Transverse colon (tissue), 4 donors: ENCODE results near the gene CHGA. TPM values are rescaled to one million over a fixed set of nuclear protein-coding genes. Genes with fewer than 3 reads are reported as not detected.
A peak's percentile ranks its signal among the peaks of the same experiment; 100 is the strongest.

Source experiments
- DNase-seq: peaks from one replicate; pipeline ENCODE4 v3.0.0-alpha.2; 2019
- H3K27ac ChIP-seq, 4 donors: fragments of 200-600 bp; sonication (generic); 2 replicates each; pipeline ENCODE4 v1.5.1; 2016 to 2018; ENCODE audit warnings: inconsistent platforms in 4 of 4
- H3K27me3 ChIP-seq: fragments of 200-600 bp; sonication (generic); 2 replicates; pipeline ENCODE4 v1.5.1; 2017; ENCODE audit warnings: inconsistent platforms
- H3K36me3 ChIP-seq, 4 donors: fragments of 200-600 bp; sonication (generic); 2 replicates each; pipeline ENCODE4 v1.5.1; 2017 to 2019; ENCODE audit warnings: inconsistent platforms in 4 of 4
- H3K4me1 ChIP-seq, 4 donors: fragments of 200-600 bp; sonication (generic); 2 replicates each; pipeline ENCODE4 v1.5.1; 2017 to 2020; ENCODE audit warnings: inconsistent platforms in 4 of 4
- H3K4me3 ChIP-seq, 4 donors: fragments of 200-600 bp; sonication (generic); 1 replicate in 1 of 4; 2 replicates in 3 of 4; pipeline versions ENCODE4 v1.5.1 to v1.6.1; 2017 to 2019; ENCODE audit warnings: inconsistent platforms in 4 of 4
- H3K9me3 ChIP-seq, 2 donors: fragments of 200-600 bp; sonication (generic); 2 replicates each; pipeline ENCODE4 v1.5.1; 2017 to 2019; ENCODE audit warnings: inconsistent platforms in 2 of 2
- EP300 ChIP-seq: sonication (generic); formaldehyde crosslinking; IDR thresholded peaks from one replicate; pipeline ENCODE4 v1.6.1; 2017; ENCODE audit warnings: antibody characterized with exemption, low read depth
- POLR2A ChIP-seq: fragments of 450-650 bp; IDR thresholded peaks from one replicate; pipeline ENCODE4 v1.6.1; 2016; ENCODE audit warnings: antibody characterized with exemption, mild to moderate bottlenecking, moderate library complexity
- POLR2AphosphoS5 ChIP-seq, 3 donors: sonication (generic); formaldehyde crosslinking; IDR thresholded peaks; one replicate each; pipeline ENCODE4 v1.6.1; 2016; ENCODE audit warnings: antibody characterized with exemption in 3 of 3
- WGBS, 2 donors: methylation state at CpG; one replicate each; pipeline ENCODE4 v1.1.5; 2018; ENCODE audit warnings: low coverage in 1 of 2; 5-methylcytosine and 5-hydroxymethylcytosine counted together
- in situ Hi-C, 4 donors: fragments of 200-750 bp; cut with MboI; loops; one replicate each; pipeline versions ENCODE4 v1.15.0 to v1.15.1; 2017; ENCODE audit warnings: low sequenced_read_pairs in 3 of 4, low pct_ligation_motif_present in 1 of 4, low pct_unique_long_range_greater_than_20kb in 1 of 4
- intact Hi-C: fragments of 100-400 bp; cut with DNase I; formaldehyde crosslinking; loops from one replicate; pipeline ENCODE4 v1.15.1; 2023; ENCODE audit warnings: low total_unique reads
- total RNA-seq, 4 donors: library from RNA; depleted of rRNA; stranded (reverse); fragments of >200 nt; gene quantifications; one replicate each; pipeline ENCODE4 v1.1.0, GENCODE V29; 2016
- TF ChIP-seq, protein P1 (sequence below), 5 experiments: fragments of 200-600 bp in 3 of 5; fragments of 450-650 bp in 2 of 5; sonication (generic) in 3 of 5; IDR thresholded peaks; 1 replicate in 2 of 5; 2 replicates in 3 of 5; pipeline ENCODE4 v1.5.1; 2016 to 2017; ENCODE audit warnings: antibody characterized with exemption in 5 of 5, inconsistent platforms in 3 of 5, mild to moderate bottlenecking in 2 of 5, moderate library complexity in 1 of 5

Gene CHGA
- total RNA-seq, 4 donors from 2014 or later = 9.2 to 215 (median 40.7) TPM

DNA sequence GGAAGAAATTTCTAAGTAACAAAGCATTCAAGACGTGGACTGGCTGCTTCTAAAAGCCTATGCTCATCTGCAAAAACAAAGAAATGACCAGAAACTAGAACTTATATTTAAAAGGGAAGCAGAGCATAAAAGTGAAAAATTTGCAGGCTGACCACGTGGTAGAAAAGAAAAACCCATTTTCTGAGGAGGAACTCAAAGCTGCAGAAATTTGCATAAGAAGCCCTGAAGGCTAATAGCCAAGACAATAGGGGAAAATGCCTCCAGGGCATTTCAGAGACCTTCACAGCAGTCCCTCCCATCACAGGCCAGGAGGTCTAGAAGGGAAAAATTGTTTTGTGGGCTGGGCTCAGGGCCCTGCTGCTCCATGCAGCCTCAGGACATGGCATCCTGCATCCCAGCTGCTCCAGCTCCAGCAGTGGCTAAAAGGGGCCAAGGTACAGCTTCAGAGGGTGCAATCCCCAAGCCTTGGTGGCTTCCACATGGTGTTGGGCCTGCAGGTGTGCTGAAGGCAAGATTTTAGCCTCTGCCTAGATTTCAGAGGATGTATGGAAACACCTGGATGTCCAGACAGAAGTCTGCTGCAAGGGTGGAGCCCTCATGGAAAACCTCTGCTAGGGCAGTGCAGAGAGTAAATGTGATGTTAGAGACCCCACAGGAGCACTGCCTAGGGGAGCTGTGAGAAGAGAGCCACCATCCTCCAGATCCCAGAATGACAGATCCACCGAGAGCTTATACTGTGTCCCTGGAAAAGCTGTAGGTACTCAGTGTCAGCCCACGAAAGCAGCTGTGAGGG, 55.5 kb downstream of the CHGA start:
- no peaks in the 10 kb centered on the region for H3K27me3 ChIP-seq
- TF ChIP-seq POLR2AphosphoS5 (IDR thresholded peaks at IDR 0.05) (no peak), POLR2A (no peak), EP300 (no peak)
- TF ChIP-seq, protein P1, sequence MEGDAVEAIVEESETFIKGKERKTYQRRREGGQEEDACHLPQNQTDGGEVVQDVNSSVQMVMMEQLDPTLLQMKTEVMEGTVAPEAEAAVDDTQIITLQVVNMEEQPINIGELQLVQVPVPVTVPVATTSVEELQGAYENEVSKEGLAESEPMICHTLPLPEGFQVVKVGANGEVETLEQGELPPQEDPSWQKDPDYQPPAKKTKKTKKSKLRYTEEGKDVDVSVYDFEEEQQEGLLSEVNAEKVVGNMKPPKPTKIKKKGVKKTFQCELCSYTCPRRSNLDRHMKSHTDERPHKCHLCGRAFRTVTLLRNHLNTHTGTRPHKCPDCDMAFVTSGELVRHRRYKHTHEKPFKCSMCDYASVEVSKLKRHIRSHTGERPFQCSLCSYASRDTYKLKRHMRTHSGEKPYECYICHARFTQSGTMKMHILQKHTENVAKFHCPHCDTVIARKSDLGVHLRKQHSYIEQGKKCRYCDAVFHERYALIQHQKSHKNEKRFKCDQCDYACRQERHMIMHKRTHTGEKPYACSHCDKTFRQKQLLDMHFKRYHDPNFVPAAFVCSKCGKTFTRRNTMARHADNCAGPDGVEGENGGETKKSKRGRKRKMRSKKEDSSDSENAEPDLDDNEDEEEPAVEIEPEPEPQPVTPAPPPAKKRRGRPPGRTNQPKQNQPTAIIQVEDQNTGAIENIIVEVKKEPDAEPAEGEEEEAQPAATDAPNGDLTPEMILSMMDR (IDR thresholded peaks at IDR 0.05) = no peak
- intact Hi-C loops (no loop called here), in situ Hi-C loops (no loop called here)
- H3K4me1 ChIP-seq = peaks cover 0 to 5% (median 4%) of the 10 kb centered on the region in 4 donors
- H3K27ac ChIP-seq = no peak overlapping the region
- no peak for DNase-seq
- WGBS, 2 donors = 77 to 81% methylated on average over 2 to 4 of the region's 4 CpGs
- peaks cover 9 to 15% of the 10 kb centered on the region in 2 donors for H3K9me3 ChIP-seq
- H3K36me3 ChIP-seq = peaks cover 0 to 11% (median 3%) of the 10 kb centered on the region in 4 donors
- H3K4me3 ChIP-seq = no peak overlapping the region

DNA sequence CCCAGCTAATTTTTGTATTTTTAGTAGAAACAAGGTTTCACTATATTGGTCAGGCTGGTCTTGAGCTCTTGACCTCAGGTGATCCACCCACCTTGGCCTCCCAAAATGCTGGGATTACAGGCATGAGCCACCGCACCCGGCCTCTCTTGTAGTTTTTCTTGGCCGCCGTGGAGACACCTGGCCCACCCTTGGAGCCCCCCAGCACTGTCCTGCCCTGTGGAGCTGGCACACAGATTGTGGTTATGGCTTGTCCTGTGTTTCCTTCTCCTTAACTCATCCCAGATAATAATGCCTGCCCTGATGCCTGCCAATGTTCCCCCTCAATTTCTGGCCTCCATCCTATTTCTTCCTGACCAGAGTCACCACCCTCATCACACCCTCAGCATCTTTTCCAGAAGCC, 57.9 kb downstream of the CHGA start:
- Histone ChIP-seq H3K4me3 (no peak overlapping the region), H3K9me3 (peaks cover 9 to 15% of the 10 kb centered on the region in 2 donors), H3K36me3 (peaks cover 0 to 11% (median 3%) of the 10 kb centered on the region in 4 donors), H3K4me1 (peaks cover 0 to 10% (median 5%) of the 10 kb centered on the region in 4 donors), H3K27me3 (no peaks in the 10 kb centered on the region), H3K27ac (no peak overlapping the region)
- DNase-seq = no peak
- TF ChIP-seq POLR2AphosphoS5 (IDR thresholded peaks at IDR 0.05) (no peak), EP300 (no peak), POLR2A (no peak)
- TF ChIP-seq, protein P1 (IDR thresholded peaks at IDR 0.05) = no peak
- intact Hi-C loops (no loop called here), in situ Hi-C loops (no loop called here)
- 98% methylated on average over 4 of the region's 4 CpGs; no CpG with 5 or more reads in 1 of the 2 donors for WGBS, 2 donors

DNA sequence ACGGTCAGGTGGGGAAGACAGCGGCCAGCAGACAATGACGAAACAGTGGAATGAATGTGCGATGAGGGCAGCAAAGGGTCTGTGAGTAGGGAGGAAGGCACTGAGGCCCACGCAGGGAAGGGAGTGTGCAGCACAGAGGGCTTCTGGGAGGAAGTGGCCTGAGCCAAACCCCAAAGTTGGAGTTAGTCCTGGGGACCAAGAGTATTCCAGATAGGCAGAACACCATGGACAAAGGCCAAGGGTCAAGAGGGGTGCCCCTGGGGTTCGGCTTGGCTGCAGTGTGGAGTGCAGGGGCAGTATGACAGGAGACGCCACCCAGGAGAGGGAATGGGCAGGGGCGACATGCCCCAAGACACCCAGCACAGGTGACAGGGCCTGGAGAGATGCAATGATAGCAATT, 58.8 kb downstream of the CHGA start:
- DNase-seq = no peak
- Histone ChIP-seq H3K27ac (no peak overlapping the region), H3K27me3 (no peaks in the 10 kb centered on the region), H3K4me3 (no peak overlapping the region), H3K36me3 (peaks cover 0 to 11% (median 3%) of the 10 kb centered on the region in 4 donors), H3K4me1 (peaks cover 6 to 19% (median 13%) of the 10 kb centered on the region in 4 donors), H3K9me3 (peaks cover 9 to 15% of the 10 kb centered on the region in 2 donors)
- intact Hi-C loops = no loop called here
- TF ChIP-seq, protein P1 (IDR thresholded peaks at IDR 0.05) = no peak
- no peak for TF ChIP-seq EP300
- TF ChIP-seq POLR2A = no peak
- no peak for TF ChIP-seq POLR2AphosphoS5 (IDR thresholded peaks at IDR 0.05)
- 90 to 99% methylated on average over 2 to 8 of the region's 8 CpGs for WGBS, 2 donors
- in situ Hi-C loops = no loop called here

DNA sequence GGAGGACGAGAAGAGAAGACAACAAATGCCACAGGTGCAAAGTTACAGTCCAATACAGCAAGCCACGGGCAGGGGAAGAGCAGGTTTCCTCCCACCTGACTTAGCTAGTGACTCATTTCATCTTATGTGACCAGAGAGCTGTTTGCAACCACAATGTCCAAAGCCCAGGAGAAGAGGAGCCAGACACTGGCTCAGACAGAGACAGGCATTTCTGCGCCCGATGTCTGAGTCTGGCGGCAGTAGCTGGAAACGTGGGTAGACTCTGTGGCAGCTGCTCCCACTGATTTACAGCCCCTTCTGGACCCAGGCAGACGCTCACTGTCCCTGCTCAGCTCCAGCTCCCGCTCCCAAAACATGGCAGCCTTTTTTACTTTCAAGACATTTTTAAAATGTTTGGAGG, 60.0 kb downstream of the CHGA start:
- Histone ChIP-seq H3K27ac (peak overlapping the region in 2 of 4 donors; percentile 24 to 40), H3K4me3 (no peak overlapping the region), H3K27me3 (no peaks in the 10 kb centered on the region), H3K4me1 (peaks cover 11 to 27% (median 20%) of the 10 kb centered on the region in 4 donors), H3K9me3 (peaks cover 9 to 15% of the 10 kb centered on the region in 2 donors), H3K36me3 (peaks cover 0 to 11% (median 3%) of the 10 kb centered on the region in 4 donors)
- intact Hi-C loops (no loop called here), in situ Hi-C loops (no loop called here)
- 85% methylated on average over 8 of the region's 8 CpGs; no CpG with 5 or more reads in 1 of the 2 donors for WGBS, 2 donors
- TF ChIP-seq POLR2AphosphoS5 (IDR thresholded peaks at IDR 0.05) (no peak), EP300 (no peak)
- DNase-seq = no peak
